A549 (cell line): ENCODE results near the gene MED4.

ENCODE experiments used
- BHLHE40 ChIP-seq: IDR thresholded peaks from 2 replicates; pipeline ENCODE4 v1.6.1; 2012; ENCODE audit warnings: low read depth, low read length, inconsistent platforms
- CEBPB ChIP-seq, 2 experiments: fragments of >200 bp in 1 of 2; sonication (Bioruptor Twin) in 1 of 2; formaldehyde crosslinking in 1 of 2; IDR thresholded peaks; 2 replicates each; pipeline ENCODE4 v1.6.1; 2012 to 2016
- KDM5A ChIP-seq: fragments of 200-600 bp; sonication (generic); IDR thresholded peaks from 2 replicates; pipeline ENCODE4 v1.6.1; 2016; ENCODE audit warnings: antibody characterized with exemption, mild to moderate bottlenecking
- POLR2A ChIP-seq: IDR thresholded peaks from 2 replicates; pipeline ENCODE4 v1.6.1; 2012; ENCODE audit warnings: mild to moderate bottlenecking, low read length
- RAD21 ChIP-seq, 2 experiments: fragments of >200 bp in 1 of 2; sonication (Bioruptor Twin) in 1 of 2; formaldehyde crosslinking in 1 of 2; IDR thresholded peaks in 1 of 2; conservative IDR thresholded peaks in 1 of 2; 2 replicates in 1 of 2; 3 replicates in 1 of 2; pipeline ENCODE4 v1.6.1; 2012 to 2018; ENCODE audit warnings: inconsistent platforms in 1 of 2
- TF ChIP-seq, protein P1 (sequence below): fragments of >200 bp; sonication (Bioruptor Twin); formaldehyde crosslinking; IDR thresholded peaks from 3 replicates; pipeline ENCODE4 v1.5.1; 2016
- TF ChIP-seq, protein P2 (sequence below): fragments of 450-650 bp; IDR thresholded peaks from 2 replicates; pipeline ENCODE4 v1.6.1; 2014; ENCODE audit warnings: antibody characterized with exemption
- TF ChIP-seq, protein P3 (sequence below): fragments of 200-600 bp; sonication (generic); IDR thresholded peaks from 2 replicates; pipeline ENCODE4 v1.6.1; 2016; ENCODE audit warnings: antibody characterized with exemption, mild to moderate bottlenecking, moderate library complexity

DNA sequence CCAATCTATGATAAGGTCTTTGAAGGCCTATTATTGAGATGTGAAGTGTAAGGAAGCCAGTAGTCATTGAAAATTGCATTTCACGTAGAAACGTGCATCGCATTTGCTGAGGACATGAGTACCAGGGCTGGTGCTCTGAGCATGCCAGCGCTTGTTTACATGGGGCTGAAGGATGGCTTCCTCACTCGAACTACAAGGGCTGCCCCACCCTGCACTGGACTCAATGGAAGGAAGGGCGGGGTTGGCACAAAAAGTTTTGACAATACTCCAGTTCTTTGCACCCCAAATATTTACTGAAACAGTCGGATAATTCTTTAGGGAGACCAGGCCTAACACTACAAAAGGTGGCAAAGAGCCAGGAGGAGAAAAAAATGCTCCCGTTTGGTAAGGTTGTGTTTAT lies 28.9 kb upstream of the MED4 start:
- TF ChIP-seq POLR2A (no peak), CEBPB (IDR thresholded peaks at IDR 0.05) (no peak), RAD21 (conservative IDR thresholded peaks at IDR 0.05 in 1 of 2, IDR thresholded peaks at IDR 0.05 in 1 of 2) (no peak), KDM5A (no peak), BHLHE40 (no peak)
- TF ChIP-seq, protein P1, sequence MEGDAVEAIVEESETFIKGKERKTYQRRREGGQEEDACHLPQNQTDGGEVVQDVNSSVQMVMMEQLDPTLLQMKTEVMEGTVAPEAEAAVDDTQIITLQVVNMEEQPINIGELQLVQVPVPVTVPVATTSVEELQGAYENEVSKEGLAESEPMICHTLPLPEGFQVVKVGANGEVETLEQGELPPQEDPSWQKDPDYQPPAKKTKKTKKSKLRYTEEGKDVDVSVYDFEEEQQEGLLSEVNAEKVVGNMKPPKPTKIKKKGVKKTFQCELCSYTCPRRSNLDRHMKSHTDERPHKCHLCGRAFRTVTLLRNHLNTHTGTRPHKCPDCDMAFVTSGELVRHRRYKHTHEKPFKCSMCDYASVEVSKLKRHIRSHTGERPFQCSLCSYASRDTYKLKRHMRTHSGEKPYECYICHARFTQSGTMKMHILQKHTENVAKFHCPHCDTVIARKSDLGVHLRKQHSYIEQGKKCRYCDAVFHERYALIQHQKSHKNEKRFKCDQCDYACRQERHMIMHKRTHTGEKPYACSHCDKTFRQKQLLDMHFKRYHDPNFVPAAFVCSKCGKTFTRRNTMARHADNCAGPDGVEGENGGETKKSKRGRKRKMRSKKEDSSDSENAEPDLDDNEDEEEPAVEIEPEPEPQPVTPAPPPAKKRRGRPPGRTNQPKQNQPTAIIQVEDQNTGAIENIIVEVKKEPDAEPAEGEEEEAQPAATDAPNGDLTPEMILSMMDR: no peak
- TF ChIP-seq, protein P2, sequence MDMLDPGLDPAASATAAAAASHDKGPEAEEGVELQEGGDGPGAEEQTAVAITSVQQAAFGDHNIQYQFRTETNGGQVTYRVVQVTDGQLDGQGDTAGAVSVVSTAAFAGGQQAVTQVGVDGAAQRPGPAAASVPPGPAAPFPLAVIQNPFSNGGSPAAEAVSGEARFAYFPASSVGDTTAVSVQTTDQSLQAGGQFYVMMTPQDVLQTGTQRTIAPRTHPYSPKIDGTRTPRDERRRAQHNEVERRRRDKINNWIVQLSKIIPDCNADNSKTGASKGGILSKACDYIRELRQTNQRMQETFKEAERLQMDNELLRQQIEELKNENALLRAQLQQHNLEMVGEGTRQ: no peak
- TF ChIP-seq, protein P3, sequence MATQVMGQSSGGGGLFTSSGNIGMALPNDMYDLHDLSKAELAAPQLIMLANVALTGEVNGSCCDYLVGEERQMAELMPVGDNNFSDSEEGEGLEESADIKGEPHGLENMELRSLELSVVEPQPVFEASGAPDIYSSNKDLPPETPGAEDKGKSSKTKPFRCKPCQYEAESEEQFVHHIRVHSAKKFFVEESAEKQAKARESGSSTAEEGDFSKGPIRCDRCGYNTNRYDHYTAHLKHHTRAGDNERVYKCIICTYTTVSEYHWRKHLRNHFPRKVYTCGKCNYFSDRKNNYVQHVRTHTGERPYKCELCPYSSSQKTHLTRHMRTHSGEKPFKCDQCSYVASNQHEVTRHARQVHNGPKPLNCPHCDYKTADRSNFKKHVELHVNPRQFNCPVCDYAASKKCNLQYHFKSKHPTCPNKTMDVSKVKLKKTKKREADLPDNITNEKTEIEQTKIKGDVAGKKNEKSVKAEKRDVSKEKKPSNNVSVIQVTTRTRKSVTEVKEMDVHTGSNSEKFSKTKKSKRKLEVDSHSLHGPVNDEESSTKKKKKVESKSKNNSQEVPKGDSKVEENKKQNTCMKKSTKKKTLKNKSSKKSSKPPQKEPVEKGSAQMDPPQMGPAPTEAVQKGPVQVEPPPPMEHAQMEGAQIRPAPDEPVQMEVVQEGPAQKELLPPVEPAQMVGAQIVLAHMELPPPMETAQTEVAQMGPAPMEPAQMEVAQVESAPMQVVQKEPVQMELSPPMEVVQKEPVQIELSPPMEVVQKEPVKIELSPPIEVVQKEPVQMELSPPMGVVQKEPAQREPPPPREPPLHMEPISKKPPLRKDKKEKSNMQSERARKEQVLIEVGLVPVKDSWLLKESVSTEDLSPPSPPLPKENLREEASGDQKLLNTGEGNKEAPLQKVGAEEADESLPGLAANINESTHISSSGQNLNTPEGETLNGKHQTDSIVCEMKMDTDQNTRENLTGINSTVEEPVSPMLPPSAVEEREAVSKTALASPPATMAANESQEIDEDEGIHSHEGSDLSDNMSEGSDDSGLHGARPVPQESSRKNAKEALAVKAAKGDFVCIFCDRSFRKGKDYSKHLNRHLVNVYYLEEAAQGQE: no peak
